ENCODE data around the gene CRYGS. TPM values are rescaled to one million over a fixed set of nuclear protein-coding genes. Genes with fewer than 3 reads are reported as not detected.
A peak's percentile ranks its signal among the peaks of the same experiment; 100 is the strongest.
"Not testable (repeated sequence)": the region's sequence is repeated elsewhere in the genome, so short reads cannot be mapped to it uniquely, and the experiment has no call there.

The CRYGS gene
- 0.81 TPM for total RNA-seq

DNA sequence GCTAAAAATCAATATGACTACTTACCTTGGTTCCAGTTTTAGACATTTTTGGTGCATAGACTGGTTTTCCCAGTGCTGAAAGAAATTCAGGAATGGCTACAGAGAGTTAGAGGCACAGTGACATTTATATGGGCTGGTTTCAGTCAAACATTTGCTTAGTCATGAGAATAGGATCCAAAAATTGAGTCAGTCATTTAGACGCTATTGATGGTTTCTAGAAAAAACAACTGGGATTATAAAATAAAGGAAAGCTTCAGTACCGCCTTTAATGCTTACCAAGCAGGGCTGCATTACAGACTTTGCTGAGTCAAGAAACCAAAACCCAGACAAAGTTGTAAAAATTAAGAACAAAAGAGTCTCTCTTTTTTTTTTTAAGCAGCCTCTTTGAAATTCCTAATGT is at the start of gene CRYGS:
CRYGS (minus strand) TSS at position 100 of the 400 bp plus-strand sequence; CDS start at position 46, 54 bp downstream.
- DNase-seq (ENCODE audit: low read depth in 2 of 3, low spot score in 2 of 3) = no peak

DNA sequence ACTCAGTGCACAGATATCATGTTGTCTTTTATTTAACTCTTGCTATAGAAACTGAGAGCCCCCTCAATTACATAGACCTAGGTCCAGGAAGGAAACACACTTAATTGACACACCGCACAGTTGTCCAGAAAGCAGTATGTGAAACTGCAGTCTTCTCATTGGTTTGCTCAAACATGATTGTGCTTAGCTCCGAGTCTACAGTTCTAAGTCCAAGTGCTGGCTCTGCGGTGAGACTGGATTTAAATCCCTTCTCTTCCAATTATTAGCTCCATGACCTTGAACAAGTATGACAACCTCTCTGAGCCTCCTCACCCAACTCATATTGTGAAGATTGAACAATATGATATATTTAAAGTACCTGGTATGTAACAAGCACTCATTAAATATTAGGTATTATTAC is 49.7 kb upstream of the CRYGS start:
- no peak for DNase-seq (ENCODE audit: low read depth in 2 of 3, low spot score in 2 of 3)

- DNase-seq (ENCODE audit: low read depth in 2 of 3, low spot score in 2 of 3) = no peak
Observed at GRCh38 chr3:186592682-186593081, 48.5 kb upstream of the CRYGS start.

- no peak for DNase-seq (ENCODE audit: low read depth in 2 of 3, low spot score in 2 of 3)
Observed at GRCh38 chr3:186590580-186591295, 46.6 kb upstream of the CRYGS start.

DNA sequence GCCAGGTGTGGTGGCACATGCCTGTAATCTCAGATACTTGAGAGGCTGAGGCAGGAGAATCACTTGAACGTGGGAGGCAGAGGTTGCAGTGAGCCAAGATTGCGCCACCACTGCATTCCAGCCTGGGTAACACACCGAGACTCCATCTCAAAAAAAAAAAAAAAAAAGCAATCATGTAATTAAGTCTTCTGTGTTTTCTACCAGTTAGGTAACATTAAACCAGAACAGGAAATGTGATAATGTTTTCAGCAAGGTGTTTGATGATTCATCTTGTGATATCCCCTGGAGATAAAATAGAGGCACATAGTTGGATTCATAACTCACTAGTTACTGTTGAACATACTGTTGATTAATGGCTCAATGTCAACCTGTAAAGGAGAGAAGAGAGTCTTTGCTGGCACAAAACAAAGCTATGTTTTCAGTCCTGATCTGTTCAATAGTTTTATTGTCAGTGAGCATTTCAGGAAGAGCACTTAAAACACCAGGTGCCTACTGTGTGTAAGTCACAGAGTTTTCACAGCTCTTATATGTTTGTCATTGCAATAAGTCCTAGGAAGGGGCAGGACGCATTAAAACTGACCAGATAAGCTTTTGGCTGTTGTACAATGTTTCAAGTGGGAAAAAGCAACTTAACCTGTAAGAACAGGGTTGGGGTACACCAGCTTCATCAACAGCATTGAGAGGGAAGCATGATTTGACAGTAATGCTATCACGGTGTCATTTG is 45.8 kb upstream of the CRYGS start:
- DNase-seq (ENCODE audit: low read depth in 2 of 3, low spot score in 2 of 3) = no peak

DNA sequence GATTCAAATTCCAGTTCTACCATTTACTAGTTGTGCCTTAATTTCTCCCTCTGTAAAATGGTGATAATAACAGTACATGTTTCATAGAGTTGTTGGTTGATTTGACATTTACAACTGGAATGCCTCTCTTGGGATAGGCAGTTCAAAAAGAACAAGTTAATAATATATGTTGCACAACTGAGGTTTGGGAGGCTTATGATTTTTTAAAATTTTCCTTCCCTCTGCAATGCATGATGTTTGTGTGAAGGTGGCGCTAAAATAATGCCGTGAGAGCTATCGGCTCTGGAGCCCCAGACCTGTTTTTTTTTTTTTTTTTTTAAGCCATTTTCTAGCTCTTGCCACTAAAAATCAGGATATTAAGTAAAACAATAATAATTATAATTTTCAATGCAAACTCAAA is 44.9 kb upstream of the CRYGS start:
- peak in 2 of 3 donors; percentile 26 to 57 for DNase-seq (ENCODE audit: low read depth in 2 of 3, low spot score in 2 of 3)

GRCh38 chr3:186588632-186589031 is 44.5 kb upstream of the CRYGS start:
- no peak for DNase-seq (ENCODE audit: low read depth in 2 of 3, low spot score in 2 of 3)

GRCh38 chr3:186587183-186587582 is 43.0 kb upstream of the CRYGS start:
- DNase-seq (ENCODE audit: low read depth in 2 of 3, low spot score in 2 of 3) = no peak

- not testable (repeated sequence) for DNase-seq (ENCODE audit: low read depth in 2 of 3, low spot score in 2 of 3)
Observed at GRCh38 chr3:186586245-186586644, 42.1 kb upstream of the CRYGS start.

DNA sequence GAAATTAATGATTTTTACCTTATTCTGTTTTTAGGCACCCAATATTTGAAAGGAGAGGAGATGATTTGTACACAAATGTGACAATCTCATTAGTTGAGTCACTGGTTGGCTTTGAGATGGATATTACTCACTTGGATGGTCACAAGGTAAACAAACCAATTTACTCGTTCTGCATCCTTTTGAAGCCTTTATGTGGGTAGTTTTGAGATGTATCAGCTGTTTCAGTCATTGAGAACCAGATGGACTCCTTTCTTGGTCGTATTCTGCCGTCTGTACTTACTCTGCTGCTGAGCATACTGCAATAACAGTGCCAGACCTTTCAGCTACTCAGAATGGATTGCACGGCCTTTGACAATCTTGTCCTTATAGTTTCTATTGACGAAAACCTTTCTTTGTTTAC is 39.7 kb upstream of the CRYGS start:
- DNase-seq (ENCODE audit: low read depth in 2 of 3, low spot score in 2 of 3) = no peak

- no peak for DNase-seq (ENCODE audit: low read depth in 2 of 3, low spot score in 2 of 3)
Observed at GRCh38 chr3:186582541-186582940, 38.4 kb upstream of the CRYGS start.

- DNase-seq (ENCODE audit: low read depth in 2 of 3, low spot score in 2 of 3) = no peak
Observed at GRCh38 chr3:186580785-186581184, 36.6 kb upstream of the CRYGS start.

- DNase-seq (ENCODE audit: low read depth in 2 of 3, low spot score in 2 of 3) = no peak
Observed at GRCh38 chr3:186577521-186577920, 33.3 kb upstream of the CRYGS start.

DNA sequence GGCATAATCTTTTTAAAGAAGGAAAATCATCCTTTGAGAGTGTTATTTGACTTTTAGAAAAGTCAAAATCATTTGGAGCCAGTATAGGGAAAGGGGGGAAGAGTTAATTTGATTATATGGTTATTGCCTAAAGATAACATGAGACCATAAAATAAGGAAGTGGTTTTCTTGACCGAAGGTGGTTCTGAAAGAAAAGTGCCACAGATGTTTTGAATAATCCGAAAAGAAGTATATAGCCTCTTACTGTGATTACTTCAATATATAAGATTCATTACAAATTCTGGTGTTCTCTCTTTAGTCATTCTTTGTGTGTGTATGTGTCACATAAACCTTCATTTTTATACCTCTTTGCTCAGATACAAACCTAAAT is 27.4 kb upstream of the CRYGS start:
- DNase-seq (ENCODE audit: low read depth in 2 of 3, low spot score in 2 of 3) = no peak

DNA sequence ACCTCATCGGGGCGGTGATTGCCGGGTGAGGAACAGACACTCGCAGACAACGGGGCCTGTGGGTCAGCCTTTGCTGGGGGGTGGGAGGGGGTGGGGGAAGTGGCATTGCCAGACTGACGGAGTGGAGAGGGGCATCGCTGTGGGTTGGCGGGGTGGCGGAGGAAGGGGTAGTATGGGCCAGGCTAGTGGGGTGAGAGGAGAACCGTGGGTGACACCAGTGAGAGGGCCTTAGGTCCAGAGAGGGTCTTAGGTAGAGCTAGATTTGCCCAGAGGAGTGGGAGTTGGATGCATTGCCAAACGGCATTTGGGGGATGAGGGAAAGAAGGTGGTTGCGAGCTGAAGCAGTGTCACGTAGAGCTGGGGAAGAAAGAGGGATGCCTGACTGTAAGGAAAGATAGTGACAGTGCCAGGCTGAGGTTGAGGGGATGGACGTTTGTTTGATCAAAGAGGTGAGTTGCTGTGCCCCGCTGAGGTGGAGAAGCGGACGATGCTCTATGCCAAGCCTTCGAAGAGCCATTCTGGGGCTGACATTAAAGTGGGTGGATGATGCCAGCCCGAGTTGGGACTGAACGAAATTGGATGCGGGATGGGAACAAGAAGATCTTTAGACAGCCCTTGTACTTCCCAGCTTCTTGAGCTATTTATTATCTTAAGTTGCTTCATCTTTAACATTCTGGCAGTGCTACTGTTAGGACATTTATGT is 26.9 kb upstream of the CRYGS start:
- DNase-seq (ENCODE audit: low read depth in 2 of 3, low spot score in 2 of 3) = no peak

DNA sequence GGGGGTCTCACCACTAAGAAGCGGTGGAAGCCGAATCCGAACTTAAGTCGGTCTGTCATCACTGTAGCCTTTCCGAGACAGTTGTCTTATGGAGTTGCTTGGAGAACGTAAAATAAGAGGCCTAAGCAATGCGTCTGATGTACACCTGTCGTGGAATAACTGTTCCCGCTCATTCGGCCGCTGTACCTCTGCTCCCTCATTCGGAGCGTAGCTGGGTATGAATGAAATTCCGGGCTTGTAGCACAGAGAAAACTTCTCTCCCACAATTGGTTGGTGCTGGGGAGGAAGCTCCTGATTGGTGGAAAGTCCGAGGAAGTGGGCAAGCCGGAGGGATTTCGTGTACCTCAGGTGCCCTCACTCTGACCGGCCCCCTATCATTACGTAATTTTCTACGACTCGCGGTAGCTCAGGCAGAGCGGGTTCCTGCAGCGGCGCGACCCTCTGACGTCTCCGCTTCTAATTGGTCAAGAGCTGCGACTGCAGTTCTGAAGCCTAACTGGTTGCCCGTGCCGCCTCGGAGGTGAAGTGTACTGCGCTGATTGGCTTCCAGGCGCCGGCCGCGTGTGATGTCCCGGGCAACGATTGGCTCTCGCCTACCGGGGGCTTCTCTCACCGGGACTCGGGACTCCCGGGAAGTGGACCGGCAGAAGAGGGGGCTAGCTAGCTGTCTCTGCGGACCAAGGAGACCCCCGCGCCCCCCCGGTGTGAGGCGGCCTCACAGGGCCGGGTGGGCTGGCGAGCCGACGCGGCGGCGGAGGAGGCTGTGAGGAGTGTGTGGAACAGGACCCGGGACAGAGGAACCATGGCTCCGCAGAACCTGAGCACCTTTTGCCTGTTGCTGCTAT is 26.1 kb upstream of the CRYGS start, which contains the start of gene DNAJB11:
DNAJB11 (plus strand) TSS at position 625 of the 845 bp plus-strand sequence; CDS start at position 803, 178 bp downstream.
- peak; percentile 95 to 100 (median 100) for DNase-seq (ENCODE audit: low read depth in 2 of 3, low spot score in 2 of 3)

DNA sequence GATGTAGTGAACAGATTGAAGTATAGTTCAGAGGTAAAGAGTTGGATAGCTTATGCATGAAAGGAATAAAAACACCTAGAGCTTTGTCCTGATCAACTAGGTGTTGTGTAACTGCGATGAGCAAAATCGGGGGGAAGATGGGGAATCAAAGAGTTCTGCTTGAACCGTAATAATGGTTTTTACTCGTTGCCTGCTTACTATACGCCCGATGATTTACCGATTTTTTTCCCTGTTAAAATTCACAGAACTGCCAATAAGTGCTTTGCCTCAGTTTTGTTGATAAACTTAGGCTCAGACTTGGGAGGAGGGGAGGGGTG is 25.6 kb upstream of the CRYGS start:
- no peak for DNase-seq (ENCODE audit: low read depth in 2 of 3, low spot score in 2 of 3)

GRCh38 chr3:186569361-186569760 is 25.2 kb upstream of the CRYGS start:
- not testable (repeated sequence) for DNase-seq (ENCODE audit: low read depth in 2 of 3, low spot score in 2 of 3)

GRCh38 chr3:186567072-186567921 is 23.1 kb upstream of the CRYGS start, which contains the start of gene TBCCD1:
TSS of gene TBCCD1 (minus strand) at chr3:186567339. CDS start at chr3:186564329, 3,010 bp downstream.
- peak; percentile 91 to 98 (median 92) for DNase-seq (ENCODE audit: low read depth in 2 of 3, low spot score in 2 of 3)

- DNase-seq (ENCODE audit: low read depth in 2 of 3, low spot score in 2 of 3) = no peak
Observed at GRCh38 chr3:186566772-186567071, 22.5 kb upstream of the CRYGS start.

Measured in hematopoietic multipotent progenitor cell (in vitro differentiated cells).